ENCODE data around the gene BCL7C. TPM values are rescaled to one million over a fixed set of nuclear protein-coding genes. Genes with fewer than 3 reads are reported as not detected.

The BCL7C gene
- total RNA-seq, 1 donor from 2014 or later, result 53.9 TPM

- H3K27me3 Mint-ChIP-seq (ENCODE audit: unreplicated experiment), result peaks cover 7% of the 10 kb centered on the region
- no peak overlapping the region for H3K27ac Mint-ChIP-seq (ENCODE audit: unreplicated experiment)
- TF ChIP-seq CTCF (IDR thresholded peaks at IDR 0.05; ENCODE audit: unreplicated experiment), result peak; percentile 76
- peaks cover 4% of the 10 kb centered on the region for H3K9me3 Mint-ChIP-seq (ENCODE audit: unreplicated experiment)
- DNase-seq (ENCODE audit: low spot score), result peak; percentile 85
- H3K4me3 Mint-ChIP-seq (ENCODE audit: unreplicated experiment), result no peak overlapping the region
- peaks cover 6% of the 10 kb centered on the region for H3K4me1 Mint-ChIP-seq (ENCODE audit: unreplicated experiment)
- peaks cover 3% of the 10 kb centered on the region for H3K36me3 Mint-ChIP-seq (ENCODE audit: low read depth, unreplicated experiment)
Measured at GRCh38 chr16:30844671-30845449, 49.0 kb downstream of the BCL7C start.

GRCh38 chr16:30844346-30844670, 49.6 kb downstream of the BCL7C start:
- no peak for TF ChIP-seq CTCF (IDR thresholded peaks at IDR 0.05; ENCODE audit: unreplicated experiment)
- Mint-ChIP-seq H3K4me1 (ENCODE audit: unreplicated experiment) (peaks cover 8% of the 10 kb centered on the region), H3K27ac (ENCODE audit: unreplicated experiment) (no peak overlapping the region), H3K4me3 (ENCODE audit: unreplicated experiment) (no peak overlapping the region), H3K9me3 (ENCODE audit: unreplicated experiment) (peaks cover 4% of the 10 kb centered on the region), H3K27me3 (ENCODE audit: unreplicated experiment) (peaks cover 7% of the 10 kb centered on the region), H3K36me3 (ENCODE audit: low read depth, unreplicated experiment) (peaks cover 3% of the 10 kb centered on the region)
- no peak for DNase-seq (ENCODE audit: low spot score)

GRCh38 chr16:30843501-30843900, 50.4 kb downstream of the BCL7C start:
- H3K27me3 Mint-ChIP-seq (ENCODE audit: unreplicated experiment), result peaks cover 7% of the 10 kb centered on the region
- DNase-seq (ENCODE audit: low spot score), result no peak
- H3K36me3 Mint-ChIP-seq (ENCODE audit: low read depth, unreplicated experiment), result peaks cover 3% of the 10 kb centered on the region
- TF ChIP-seq CTCF (IDR thresholded peaks at IDR 0.05; ENCODE audit: unreplicated experiment), result no peak
- no peak overlapping the region for H3K27ac Mint-ChIP-seq (ENCODE audit: unreplicated experiment)
- peaks cover 10% of the 10 kb centered on the region for H3K4me1 Mint-ChIP-seq (ENCODE audit: unreplicated experiment)
- H3K9me3 Mint-ChIP-seq (ENCODE audit: unreplicated experiment), result peaks cover 4% of the 10 kb centered on the region
- H3K4me3 Mint-ChIP-seq (ENCODE audit: unreplicated experiment), result no peak overlapping the region

- Mint-ChIP-seq H3K9me3 (ENCODE audit: unreplicated experiment) (peaks cover 4% of the 10 kb centered on the region), H3K27ac (ENCODE audit: unreplicated experiment) (no peak overlapping the region), H3K36me3 (ENCODE audit: low read depth, unreplicated experiment) (peaks cover 3% of the 10 kb centered on the region), H3K4me1 (ENCODE audit: unreplicated experiment) (peaks cover 10% of the 10 kb centered on the region), H3K27me3 (ENCODE audit: unreplicated experiment) (peaks cover 7% of the 10 kb centered on the region), H3K4me3 (ENCODE audit: unreplicated experiment) (no peak overlapping the region)
- DNase-seq (ENCODE audit: low spot score), result no peak
- no peak for TF ChIP-seq CTCF (IDR thresholded peaks at IDR 0.05; ENCODE audit: unreplicated experiment)
Measured at GRCh38 chr16:30842971-30843370, 50.9 kb downstream of the BCL7C start.

- no peak for DNase-seq (ENCODE audit: low spot score)
- no peak overlapping the region for H3K4me3 Mint-ChIP-seq (ENCODE audit: unreplicated experiment)
- peaks cover 3% of the 10 kb centered on the region for H3K36me3 Mint-ChIP-seq (ENCODE audit: low read depth, unreplicated experiment)
- peaks cover 10% of the 10 kb centered on the region for H3K27me3 Mint-ChIP-seq (ENCODE audit: unreplicated experiment)
- no peak overlapping the region for H3K27ac Mint-ChIP-seq (ENCODE audit: unreplicated experiment)
- no peak for TF ChIP-seq CTCF (IDR thresholded peaks at IDR 0.05; ENCODE audit: unreplicated experiment)
- H3K4me1 Mint-ChIP-seq (ENCODE audit: unreplicated experiment), result peaks cover 10% of the 10 kb centered on the region
- peaks cover 4% of the 10 kb centered on the region for H3K9me3 Mint-ChIP-seq (ENCODE audit: unreplicated experiment)
Measured at GRCh38 chr16:30841332-30841731, 52.5 kb downstream of the BCL7C start.
